T-helper 1 cell treated with Interleukin-12 subunit alpha and Interleukin-12 subunit beta and Interleukin-4 antibody, amounts not matched to agents 30 μg/mL and 1 μg/mL, for 36 hours (primary cell): Measurements from ENCODE around the gene ZMIZ1.
A peak's percentile ranks its signal among the peaks of the same experiment; 100 is the strongest.
"Not testable (repeated sequence)": the region's sequence is repeated elsewhere in the genome, so short reads cannot be mapped to it uniquely, and the experiment has no call there.

ENCODE experiments used
- H3K27ac Mint-ChIP-seq: one replicate; pipeline ENCODE4 v1.8.0; 2021; ENCODE audit warnings: mild to moderate bottlenecking, mixed read lengths
- H3K27me3 Mint-ChIP-seq: one replicate; pipeline ENCODE4 v1.8.0; 2021; ENCODE audit warnings: low read depth, mixed read lengths
- H3K36me3 Mint-ChIP-seq: one replicate; pipeline ENCODE4 v1.8.0; 2021; ENCODE audit warnings: low read depth, mixed read lengths
- H3K4me1 Mint-ChIP-seq: one replicate; pipeline ENCODE4 v1.8.0; 2021; ENCODE audit warnings: low read depth, mixed read lengths
- H3K4me3 Mint-ChIP-seq: one replicate; pipeline ENCODE4 v1.8.0; 2021; ENCODE audit warnings: mild to moderate bottlenecking, moderate library complexity, mixed read lengths
- H3K9me3 Mint-ChIP-seq: one replicate; pipeline ENCODE4 v1.8.0; 2021; ENCODE audit warnings: mixed read lengths

Gene ZMIZ1

DNA sequence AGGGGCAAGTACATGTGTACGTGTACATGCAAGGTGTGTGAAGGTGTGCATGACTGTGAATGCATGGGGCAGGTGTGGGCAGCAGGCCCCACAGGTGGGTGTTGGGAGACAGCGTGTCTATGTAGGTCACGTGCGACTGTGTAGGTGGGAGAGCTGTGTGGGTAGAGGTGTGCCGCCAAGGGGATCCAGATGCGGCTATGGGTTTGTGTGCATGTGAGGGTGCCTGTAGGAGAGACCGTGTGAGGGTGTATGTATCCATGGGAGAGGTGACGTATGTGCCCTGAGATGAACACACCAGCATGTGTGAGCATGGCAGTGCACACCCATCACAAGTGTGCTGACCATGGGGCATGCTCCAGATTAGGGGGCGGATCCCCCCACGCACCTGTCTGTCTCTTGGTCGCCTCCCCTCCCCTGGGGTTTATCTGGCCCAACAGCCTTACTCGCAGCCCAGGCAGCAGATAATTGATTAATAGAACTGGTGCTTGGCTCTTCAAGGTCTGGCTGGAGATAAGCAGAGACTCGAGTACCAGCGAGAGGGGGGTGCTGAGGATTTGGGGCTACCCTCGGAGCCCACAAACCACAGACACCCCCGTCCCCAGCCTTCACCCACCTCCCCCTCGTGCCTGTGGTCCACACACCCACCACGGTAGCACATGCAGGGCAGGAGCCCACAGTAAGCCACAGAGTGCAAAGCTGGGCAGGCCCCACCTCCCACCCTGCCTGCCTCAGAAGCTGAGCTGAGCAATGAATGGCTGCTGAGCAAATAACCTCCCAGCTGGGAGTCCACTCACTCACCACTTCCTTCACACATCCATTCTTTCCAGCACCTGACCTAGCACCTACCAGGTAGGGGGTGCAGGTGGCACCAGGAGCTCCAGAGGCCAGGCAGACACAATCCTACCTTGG lies 41.4 kb upstream of the ZMIZ1 start:
- Mint-ChIP-seq H3K9me3 (no peaks in the 10 kb centered on the region), H3K27ac (no peak overlapping the region), H3K27me3 (peaks cover 17% of the 10 kb centered on the region), H3K36me3 (no peaks in the 10 kb centered on the region), H3K4me1 (peaks cover 17% of the 10 kb centered on the region), H3K4me3 (no peak overlapping the region)

DNA sequence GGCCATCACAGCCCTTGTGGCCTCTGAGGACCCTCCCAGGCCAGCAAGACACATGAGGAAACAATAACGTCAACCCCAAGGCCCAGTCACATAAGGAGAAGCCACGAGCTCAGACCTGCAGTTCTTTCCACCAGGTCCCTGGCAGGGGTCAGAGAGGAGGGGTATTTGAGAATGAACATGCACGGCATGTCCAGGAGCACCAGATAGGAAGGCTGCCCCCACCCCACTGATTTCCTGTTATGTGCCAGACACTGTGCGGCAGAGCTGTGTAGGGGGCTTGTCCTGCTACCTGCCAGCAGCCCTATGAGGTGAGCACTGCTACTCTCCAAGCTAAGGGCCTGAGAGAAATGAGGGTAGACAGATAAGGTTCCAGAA lies 40.7 kb upstream of the ZMIZ1 start:
- Mint-ChIP-seq H3K4me3 (no peak overlapping the region), H3K36me3 (no peaks in the 10 kb centered on the region), H3K27me3 (peaks cover 17% of the 10 kb centered on the region), H3K9me3 (no peaks in the 10 kb centered on the region), H3K27ac (no peak overlapping the region), H3K4me1 (peaks cover 15% of the 10 kb centered on the region)

DNA sequence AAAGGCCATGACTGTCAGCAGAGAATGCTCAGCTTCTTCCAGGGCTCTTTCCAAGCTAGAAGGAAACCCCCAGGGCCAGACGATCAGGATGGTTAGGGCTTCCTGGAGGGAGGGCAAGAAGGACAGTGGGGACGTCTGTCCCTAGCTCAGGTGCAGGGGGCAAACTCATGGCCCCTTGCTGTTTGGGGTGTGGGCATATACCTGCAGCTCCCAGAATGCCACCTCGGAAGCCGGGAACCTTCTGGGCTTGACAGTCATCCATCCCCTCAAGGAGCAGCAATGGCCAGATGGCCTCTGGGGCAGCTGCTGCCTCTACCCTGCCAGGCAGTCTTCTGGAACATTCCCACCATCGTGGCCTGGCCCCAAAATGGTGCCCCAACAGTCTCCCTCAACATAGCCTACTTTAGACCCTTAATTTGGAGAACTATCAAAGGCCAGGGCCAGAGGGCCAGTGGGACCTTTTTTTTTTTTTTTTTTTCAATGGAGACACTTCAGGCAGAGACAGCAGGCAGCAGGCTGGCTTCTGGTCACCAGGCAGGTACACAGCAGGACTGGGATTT lies 40.2 kb upstream of the ZMIZ1 start:
- no peaks in the 10 kb centered on the region for H3K9me3 Mint-ChIP-seq
- peaks cover 17% of the 10 kb centered on the region for H3K27me3 Mint-ChIP-seq
- no peak overlapping the region for H3K27ac Mint-ChIP-seq
- peaks cover 15% of the 10 kb centered on the region for H3K4me1 Mint-ChIP-seq
- H3K4me3 Mint-ChIP-seq, result no peak overlapping the region
- H3K36me3 Mint-ChIP-seq, result no peaks in the 10 kb centered on the region

DNA sequence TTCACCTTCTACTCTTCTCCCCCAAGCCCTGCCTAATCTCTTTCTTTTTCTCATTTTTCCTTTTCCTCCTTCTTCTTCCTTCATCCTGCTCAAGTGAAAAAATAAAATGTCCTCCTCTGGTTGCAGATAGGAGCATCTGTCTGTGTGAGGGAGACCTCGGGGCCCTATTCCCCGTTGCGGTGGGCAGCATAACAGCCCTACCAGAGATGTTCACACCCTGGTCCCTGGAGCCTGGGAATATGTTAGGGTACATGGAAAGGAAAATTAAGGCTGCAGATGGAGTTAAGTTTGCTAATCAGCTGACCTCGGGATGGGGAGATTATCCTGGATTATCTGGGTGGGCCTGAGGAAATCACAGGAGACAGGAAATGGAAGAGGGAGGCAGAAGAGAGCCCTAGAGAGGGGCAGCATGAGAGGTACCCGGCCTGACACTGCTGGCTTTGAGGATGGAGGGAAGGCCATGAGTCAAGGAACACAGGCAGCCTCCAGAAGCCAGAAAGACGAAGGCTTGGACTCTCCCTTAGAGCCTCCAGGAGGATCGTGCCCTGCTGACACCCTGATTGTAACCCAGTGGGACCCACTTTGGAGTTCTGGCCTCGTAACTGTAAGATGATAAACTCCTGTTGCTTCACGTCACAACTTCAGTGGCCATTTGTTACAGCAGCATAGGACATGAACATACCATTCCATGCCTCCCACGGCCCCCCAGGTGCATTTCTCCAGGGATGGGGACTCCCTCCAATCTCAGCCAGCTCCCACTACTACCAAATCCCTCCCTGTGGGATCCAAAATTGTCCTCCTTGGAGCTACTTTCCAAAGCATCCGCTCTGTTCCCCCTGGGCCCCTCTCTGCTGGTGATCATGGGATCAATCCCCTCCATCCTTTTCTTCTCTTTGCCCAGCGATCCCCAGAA lies 39.0 kb upstream of the ZMIZ1 start:
- H3K36me3 Mint-ChIP-seq, result no peaks in the 10 kb centered on the region
- H3K27ac Mint-ChIP-seq, result no peak overlapping the region
- H3K9me3 Mint-ChIP-seq, result no peaks in the 10 kb centered on the region
- peaks cover 15% of the 10 kb centered on the region for H3K4me1 Mint-ChIP-seq
- H3K4me3 Mint-ChIP-seq, result no peak overlapping the region
- H3K27me3 Mint-ChIP-seq, result peaks cover 21% of the 10 kb centered on the region

DNA sequence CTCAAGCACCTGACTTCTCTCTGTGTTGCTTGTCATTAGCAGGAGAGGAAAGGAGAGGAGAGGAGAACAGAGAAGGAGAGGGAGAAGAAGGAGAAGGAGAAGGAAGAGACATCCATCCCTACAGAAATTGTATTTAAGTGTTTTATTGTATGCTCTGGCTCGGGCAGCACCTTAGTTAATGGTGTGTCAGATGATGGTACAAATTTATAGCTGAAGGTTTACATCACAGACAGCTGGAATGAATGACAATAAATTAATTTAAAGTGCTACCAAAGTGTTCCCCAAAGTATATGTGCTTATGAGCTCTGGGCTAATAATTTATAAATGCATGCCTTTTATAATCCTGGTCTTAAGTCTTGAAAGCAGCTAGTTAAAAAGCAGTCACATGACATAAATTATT lies 38.1 kb upstream of the ZMIZ1 start:
- no peak overlapping the region for H3K27ac Mint-ChIP-seq
- H3K4me3 Mint-ChIP-seq, result no peak overlapping the region
- peaks cover 12% of the 10 kb centered on the region for H3K4me1 Mint-ChIP-seq
- no peaks in the 10 kb centered on the region for H3K36me3 Mint-ChIP-seq
- H3K9me3 Mint-ChIP-seq, result no peaks in the 10 kb centered on the region
- H3K27me3 Mint-ChIP-seq, result peaks cover 23% of the 10 kb centered on the region

DNA sequence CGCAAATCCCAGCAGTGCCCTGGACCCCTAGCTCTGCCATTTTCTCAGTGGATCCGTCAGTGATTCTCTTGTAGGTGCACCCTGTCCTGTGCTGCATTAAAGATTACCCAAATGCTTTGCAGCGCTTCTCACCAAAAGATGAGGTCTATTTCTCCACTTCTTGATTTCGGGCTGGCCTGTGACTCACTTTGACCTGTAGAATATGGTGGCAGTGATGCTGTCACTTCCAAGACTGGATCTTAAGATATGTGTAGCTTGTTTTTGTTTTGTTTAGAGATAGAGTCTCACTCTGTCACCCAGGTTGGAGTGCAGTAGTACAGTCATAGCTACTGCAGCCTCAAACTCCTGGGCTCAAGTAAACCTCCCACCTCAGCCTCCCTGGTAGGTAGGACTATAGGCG lies 37.0 kb upstream of the ZMIZ1 start:
- Mint-ChIP-seq H3K4me1 (peaks cover 8% of the 10 kb centered on the region), H3K9me3 (no peaks in the 10 kb centered on the region), H3K27ac (no peak overlapping the region), H3K36me3 (no peaks in the 10 kb centered on the region), H3K27me3 (peaks cover 20% of the 10 kb centered on the region), H3K4me3 (no peak overlapping the region)

DNA sequence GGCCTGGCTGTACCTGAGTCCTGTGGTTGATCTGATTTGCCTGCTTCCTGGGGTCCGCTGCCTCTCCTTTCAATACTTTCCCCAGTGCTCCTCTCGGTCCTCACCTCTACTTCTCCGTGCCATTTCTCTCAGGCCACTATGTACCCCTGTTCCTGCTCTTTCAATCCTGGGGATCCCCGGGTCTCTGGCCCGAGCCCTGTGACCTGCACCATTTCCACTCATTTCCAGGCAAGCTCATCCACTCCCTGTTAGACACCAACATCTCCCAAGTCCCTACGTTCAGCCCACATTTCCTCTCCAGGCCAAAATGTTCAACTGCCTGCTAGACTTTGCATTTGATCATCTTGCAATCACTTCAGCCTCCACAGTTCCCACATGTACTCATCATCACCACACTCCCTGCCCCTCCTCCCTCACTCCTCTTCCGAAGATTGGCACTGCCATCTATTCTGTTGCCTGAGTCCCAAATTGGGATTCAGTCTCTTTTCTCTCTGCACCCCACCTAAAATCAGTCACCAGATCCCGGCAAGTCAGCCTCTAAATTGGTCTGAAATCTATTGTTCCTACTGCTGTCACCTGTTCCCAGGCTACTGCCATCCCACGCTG lies 34.4 kb upstream of the ZMIZ1 start:
- Mint-ChIP-seq H3K4me1 (no peaks in the 10 kb centered on the region), H3K9me3 (no peaks in the 10 kb centered on the region), H3K4me3 (no peak overlapping the region), H3K36me3 (no peaks in the 10 kb centered on the region), H3K27ac (no peak overlapping the region), H3K27me3 (peaks cover 20% of the 10 kb centered on the region)

DNA sequence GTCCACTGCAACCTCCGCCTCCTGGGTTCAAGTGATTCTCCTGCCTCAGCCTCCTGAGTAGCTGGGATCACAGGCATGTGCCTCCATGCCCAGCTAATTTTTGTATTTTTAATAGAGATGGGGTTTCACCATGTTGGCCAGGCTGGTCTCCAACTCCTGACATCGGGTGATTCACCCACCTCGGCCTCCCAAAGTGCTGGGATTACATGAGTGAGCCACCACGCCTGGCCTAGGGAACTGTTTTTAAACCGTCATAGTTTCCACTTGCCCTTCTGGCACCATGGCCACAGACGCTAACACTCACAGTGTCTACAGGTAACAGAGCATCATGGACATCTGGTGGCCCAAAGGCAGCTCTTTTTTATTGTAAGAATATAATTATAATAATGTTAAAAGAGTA lies 32.4 kb upstream of the ZMIZ1 start:
- H3K27ac Mint-ChIP-seq, H3K4me1 Mint-ChIP-seq, H3K9me3 Mint-ChIP-seq, H3K4me3 Mint-ChIP-seq, H3K36me3 Mint-ChIP-seq: not testable (repeated sequence)
- H3K27me3 Mint-ChIP-seq, result peaks cover 27% of the 10 kb centered on the region

DNA sequence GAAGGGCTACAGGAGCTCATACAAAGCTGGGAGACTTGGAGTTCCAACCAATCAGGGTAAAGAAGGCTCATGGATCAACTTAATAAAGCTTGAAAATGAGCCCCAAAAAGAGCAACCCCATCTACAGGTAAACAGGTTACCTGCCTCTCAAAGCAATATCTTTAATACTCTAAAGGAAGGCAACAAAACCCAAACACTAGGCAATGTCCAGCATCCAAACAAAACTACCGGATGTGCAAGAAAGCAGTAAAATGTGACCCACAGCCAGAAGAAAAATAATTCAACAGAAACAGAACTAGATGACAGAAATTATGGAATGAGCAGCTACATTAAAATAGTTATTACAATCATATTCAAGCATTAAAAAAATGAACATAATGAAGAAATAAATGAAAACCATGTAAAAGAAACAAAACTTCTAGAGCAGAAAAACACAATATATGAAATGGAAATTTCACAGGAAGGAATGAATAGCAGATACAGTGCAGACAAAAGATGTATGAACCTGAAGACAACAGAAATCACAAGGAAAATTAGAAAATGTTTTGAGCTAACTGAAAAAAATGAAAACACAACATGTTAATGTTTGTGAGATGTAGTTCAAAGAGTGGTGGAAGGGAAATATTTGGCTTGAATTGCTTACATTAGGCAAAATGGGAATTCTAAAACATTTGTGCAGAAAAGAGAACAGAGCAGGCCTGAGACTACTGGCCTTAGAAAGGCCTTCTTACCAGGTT lies 30.5 kb upstream of the ZMIZ1 start:
- Mint-ChIP-seq H3K4me3 (no peak overlapping the region), H3K27ac (no peak overlapping the region), H3K4me1 (peaks cover 3% of the 10 kb centered on the region), H3K36me3 (no peaks in the 10 kb centered on the region), H3K9me3 (no peaks in the 10 kb centered on the region), H3K27me3 (peaks cover 43% of the 10 kb centered on the region)

DNA sequence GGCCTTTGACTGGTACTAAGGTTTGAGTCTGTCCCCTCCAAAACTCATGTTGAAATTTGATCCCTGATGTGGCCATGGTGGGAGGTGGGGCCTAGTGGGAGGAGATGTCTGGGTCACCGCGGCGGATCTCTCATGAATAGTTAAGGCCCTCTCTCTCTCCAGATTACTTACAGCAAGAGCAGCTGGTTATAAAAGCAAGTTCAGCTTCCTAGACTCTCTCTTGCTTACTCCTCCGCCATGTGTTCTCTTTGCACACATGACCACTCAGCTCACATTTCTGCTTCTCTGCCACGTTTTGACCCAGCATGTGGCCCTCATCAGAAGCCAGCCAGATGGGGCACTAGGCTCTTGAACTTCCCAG lies 29.9 kb upstream of the ZMIZ1 start:
- H3K27ac Mint-ChIP-seq, result no peak overlapping the region
- no peaks in the 10 kb centered on the region for H3K9me3 Mint-ChIP-seq
- H3K4me3 Mint-ChIP-seq, result no peak overlapping the region
- peaks cover 3% of the 10 kb centered on the region for H3K4me1 Mint-ChIP-seq
- peaks cover 46% of the 10 kb centered on the region for H3K27me3 Mint-ChIP-seq
- H3K36me3 Mint-ChIP-seq, result no peaks in the 10 kb centered on the region

DNA sequence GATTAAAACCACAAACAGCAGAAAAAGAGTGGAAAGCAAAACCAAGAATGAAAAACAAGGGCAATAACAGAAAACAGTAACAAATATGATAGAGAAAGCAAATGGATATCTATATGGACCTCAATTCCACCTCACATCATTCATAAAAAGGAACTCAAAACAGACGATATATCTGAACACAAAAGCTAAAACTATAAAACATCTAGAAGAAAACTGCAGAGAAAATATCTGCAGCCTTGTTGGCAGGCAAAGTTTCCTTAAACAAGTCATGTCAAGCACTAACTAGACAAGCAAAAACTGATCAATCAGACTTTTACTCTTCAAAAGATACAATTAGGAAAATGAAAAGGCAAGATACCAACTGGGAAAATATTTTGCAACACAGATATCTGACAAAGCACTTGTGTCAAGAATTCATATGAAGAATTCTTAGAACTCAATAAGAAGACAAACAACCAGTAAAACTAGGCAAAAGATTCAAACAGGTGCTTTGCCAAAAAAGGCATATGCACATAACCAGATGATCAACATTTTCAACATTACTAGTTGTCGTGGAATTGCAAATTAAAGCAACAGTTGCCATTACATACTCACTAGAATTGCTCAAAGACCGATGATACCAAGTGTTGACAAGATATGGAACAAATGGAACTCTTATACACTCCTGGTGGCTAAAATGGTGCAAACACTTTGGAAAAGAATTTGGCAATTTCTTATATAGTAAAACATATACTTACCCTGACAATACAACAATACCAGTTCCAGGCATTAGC lies 25.9 kb upstream of the ZMIZ1 start:
- H3K4me3 Mint-ChIP-seq, result no peak overlapping the region
- no peaks in the 10 kb centered on the region for H3K36me3 Mint-ChIP-seq
- H3K4me1 Mint-ChIP-seq, result peaks cover 10% of the 10 kb centered on the region
- no peaks in the 10 kb centered on the region for H3K9me3 Mint-ChIP-seq
- no peak overlapping the region for H3K27ac Mint-ChIP-seq
- peaks cover 38% of the 10 kb centered on the region for H3K27me3 Mint-ChIP-seq

DNA sequence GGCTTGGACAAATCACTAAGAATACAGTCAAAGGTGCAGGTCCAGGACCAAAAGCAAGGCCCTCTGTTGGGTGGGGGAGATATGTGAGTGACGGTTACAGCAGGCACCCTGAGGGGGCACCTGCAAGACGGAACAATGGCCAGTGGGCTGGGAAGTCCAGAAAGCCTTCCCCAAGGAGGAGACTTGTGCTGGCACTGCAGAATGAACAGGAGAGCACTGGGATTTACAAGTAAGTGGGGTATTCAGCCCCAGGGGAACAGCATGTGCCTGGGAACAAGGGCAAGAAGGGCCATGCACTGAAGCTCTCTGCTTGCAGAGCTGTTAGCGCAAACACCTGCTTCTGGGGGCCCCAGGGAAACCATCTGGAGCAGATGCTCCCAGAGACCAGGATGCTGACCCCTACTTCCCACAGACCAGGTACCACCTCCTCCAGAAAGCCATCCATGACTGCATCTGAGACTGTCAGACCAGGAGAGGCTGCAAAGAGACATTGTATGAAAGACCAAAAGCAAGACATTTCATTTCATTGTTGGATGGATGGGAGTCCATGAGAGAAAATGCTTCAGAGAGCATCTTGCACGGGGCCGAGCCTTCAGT lies 24.6 kb upstream of the ZMIZ1 start:
- peak overlapping the region; percentile 5 for H3K27ac Mint-ChIP-seq
- H3K4me1 Mint-ChIP-seq, result peaks cover 17% of the 10 kb centered on the region
- peaks cover 33% of the 10 kb centered on the region for H3K27me3 Mint-ChIP-seq

DNA sequence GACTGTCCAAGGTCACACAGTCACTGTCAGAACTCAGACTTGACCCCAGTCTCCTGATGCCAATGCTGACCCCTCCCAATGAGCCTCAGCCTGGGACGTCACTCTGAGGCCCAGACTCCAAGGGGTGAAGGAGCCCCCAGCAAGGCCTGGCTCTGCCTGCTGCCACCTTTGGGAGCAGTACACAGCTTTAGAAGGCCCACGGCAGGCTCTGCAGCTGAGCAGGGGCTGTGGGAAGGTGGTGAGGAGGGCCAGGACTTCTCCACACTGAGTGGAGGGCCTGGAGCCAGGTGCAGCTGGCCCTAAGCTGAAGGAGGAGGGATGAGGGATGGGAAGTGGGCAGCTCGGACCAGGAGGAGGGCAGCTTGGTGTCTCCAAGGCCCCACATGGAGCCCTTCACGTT lies 23.9 kb upstream of the ZMIZ1 start:
- Mint-ChIP-seq H3K36me3 (no peaks in the 10 kb centered on the region), H3K4me1 (peaks cover 20% of the 10 kb centered on the region), H3K9me3 (no peaks in the 10 kb centered on the region), H3K27ac (no peak overlapping the region), H3K4me3 (no peak overlapping the region), H3K27me3 (peaks cover 28% of the 10 kb centered on the region)

More for the DNA sequence above, 24.6 kb upstream of the ZMIZ1 start:
- Mint-ChIP-seq H3K4me3 (no peak overlapping the region), H3K36me3 (no peaks in the 10 kb centered on the region), H3K9me3 (no peaks in the 10 kb centered on the region)
